Fibroblast of gingiva (primary cell): ENCODE data around the gene CSRNP3.
A peak's percentile ranks its signal among the peaks of the same experiment; 100 is the strongest.

Source experiments
- DNase-seq: peaks from one replicate; pipeline ENCODE4 v3.0.0-alpha.2; 2011; ENCODE audit warnings: low read depth

Gene CSRNP3

DNA sequence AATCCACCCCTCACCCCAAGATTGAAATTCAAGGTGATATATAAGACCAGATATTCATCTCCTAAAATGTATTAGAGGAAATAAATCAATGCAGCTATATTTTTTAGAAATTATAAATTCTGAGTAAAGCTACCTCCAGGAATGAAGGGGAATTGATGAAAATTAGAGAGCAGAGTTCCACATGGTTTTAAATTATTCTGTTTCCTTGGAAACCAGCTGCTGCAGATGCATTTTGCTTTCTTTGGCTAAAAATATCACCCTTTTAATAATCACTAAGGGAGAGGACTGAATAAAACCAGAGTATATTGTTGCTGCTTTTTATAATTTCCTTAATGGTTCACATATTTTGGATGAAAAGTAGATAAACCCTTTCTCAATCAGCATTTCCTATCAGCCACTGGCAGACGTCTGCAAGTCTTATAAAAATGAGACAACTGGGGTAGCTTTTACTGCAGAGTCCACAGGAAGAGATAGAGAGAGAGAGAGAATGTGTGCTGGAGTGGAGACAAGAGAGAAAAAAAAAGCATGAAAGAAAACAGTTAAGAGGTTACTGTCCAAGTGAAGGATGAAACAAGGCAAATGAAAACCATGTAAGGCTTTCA is 2.0 kb downstream of the CSRNP3 start:
- DNase-seq, result no peak

- DNase-seq, result no peak
Measured at GRCh38 chr2:165472922-165473321, 3.4 kb downstream of the CSRNP3 start.

DNA sequence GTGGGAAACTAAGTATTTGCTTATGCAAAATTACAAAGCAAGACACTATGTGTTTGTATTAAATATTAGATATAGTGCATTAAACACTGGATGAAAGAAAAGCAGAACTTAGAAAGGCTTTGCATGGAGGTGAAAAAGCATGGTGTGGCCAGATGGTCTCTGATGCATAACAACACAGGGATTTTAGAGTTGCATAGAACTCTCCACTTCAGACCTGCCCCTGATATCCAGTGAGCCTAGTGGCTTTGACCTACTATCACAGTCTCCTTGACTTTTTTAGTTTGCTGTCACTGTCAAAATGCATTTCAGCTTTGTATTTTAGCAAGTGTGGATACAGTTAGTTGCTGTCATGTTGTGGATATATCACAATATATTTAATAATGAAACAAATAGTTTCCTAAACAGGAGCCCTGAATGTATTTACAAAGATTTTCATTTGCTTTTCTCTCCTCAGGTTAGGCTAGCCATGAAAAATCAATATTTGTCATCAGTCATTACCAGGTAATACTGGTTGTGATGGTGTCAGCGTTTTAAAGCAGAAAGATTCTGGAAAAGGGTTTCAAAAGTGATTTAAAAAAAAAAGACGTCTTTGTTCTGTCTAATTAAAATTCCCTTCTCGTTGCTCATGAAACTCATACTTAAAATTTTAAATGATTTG is 5.2 kb downstream of the CSRNP3 start:
- DNase-seq, result no peak

GRCh38 chr2:165475277-165476004 is 5.9 kb downstream of the CSRNP3 start:
- DNase-seq, result no peak

GRCh38 chr2:165479856-165480255 is 10.4 kb downstream of the CSRNP3 start:
- DNase-seq, result no peak

DNA sequence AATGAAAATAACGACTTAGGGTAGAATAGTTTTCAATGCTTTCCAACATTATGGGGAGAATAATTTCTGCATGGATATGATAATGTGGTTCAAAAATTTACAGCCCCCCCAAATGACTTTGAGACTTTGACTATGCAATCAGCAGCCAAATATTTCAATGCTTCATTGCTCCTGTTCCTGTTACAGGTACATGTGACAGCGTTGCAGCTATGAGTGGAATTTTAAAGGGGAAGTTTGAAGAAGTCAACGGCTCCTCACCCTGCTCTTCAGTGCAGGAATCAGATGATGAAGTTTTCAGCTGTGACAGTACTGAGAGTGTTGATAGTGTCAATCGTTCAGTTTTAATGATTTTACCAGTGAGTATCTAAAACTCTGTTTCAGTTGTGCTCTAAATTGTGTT is 25.1 kb downstream of the CSRNP3 start:
- no peak for DNase-seq

- DNase-seq, result no peak
Measured at GRCh38 chr2:165497659-165498317, 28.3 kb downstream of the CSRNP3 start.

- peak; percentile 91 for DNase-seq
Measured at GRCh38 chr2:165499131-165499530, 29.6 kb downstream of the CSRNP3 start.

- DNase-seq, result no peak
Measured at GRCh38 chr2:165500001-165500400, 30.5 kb downstream of the CSRNP3 start.

DNA sequence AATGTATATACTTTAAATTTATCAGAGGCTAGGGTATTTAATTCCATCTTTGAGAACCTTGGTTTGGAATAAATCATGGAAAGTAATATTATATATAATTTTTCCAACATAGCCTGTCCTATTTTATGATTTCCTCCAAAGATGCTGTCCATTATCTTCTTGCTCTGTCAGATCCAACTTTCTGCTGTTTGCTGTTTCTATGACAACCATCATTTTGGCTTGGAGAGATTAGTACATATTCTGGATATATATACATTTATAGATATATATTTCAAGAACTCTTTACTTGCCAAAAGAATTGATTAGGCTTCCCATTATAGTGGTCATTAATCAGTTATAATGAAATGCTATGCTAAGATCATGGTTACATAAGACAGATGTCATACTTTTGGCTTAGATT is 31.3 kb downstream of the CSRNP3 start:
- DNase-seq, result no peak

DNA sequence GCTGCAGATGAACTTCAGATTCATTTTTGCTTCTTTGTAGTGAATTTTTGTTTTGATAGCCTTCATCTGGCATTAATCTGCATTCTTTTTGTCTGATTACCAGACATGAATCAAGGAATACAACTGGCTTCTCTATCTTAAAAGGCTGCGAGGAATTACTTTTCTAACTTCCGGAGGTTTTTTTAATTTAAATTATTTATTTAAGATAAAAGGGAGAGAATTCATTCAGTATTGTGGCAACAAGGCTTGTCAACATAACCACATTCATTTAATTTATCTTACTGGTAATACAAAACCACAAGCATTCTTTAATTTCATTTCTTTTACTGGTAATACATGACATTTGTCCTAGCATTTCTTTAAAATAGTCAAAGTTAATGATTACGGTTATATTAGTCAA is 36.0 kb downstream of the CSRNP3 start:
- DNase-seq, result peak; percentile 5

DNA sequence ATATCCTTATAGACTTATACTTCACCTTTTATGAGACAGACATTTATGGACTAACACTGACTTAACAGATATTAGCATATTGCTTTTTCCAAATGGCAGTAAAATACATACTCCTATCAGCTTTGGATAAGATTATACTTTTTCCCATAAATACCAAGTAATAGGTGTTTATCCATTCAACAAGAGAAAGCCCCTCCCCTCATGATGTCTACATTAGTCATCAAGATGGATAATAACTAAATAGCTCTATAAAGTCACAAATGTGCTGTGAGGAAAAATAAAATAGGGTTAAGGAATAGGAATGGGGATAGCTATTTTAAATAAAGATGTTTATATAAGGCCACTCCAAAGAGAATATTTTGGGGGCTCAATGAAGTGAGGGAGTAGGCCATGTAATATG is 39.4 kb downstream of the CSRNP3 start:
- no peak for DNase-seq

GRCh38 chr2:165513479-165513878 is 44.0 kb downstream of the CSRNP3 start:
- no peak for DNase-seq

- no peak for DNase-seq
Measured at GRCh38 chr2:165518611-165519010, 49.1 kb downstream of the CSRNP3 start.

DNA sequence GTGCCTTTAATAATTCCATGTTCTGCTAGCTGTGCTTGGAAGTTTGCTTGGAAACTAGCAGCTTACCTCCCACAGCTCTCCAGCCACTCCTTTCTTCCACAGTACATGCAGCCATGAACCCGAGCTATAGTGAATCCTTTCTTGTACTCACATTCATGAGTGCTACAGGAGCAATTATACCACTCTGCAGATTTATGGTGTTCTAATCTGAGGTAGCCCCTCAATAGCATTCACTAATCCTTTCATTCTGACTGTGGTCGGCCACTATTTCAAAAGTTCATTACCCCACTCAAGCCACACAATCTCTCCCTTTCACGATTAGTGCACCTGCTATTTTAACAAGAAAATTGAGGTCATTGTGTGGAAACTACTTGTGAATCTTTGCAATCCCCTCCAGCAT is 53.2 kb downstream of the CSRNP3 start:
- DNase-seq, result no peak

DNA sequence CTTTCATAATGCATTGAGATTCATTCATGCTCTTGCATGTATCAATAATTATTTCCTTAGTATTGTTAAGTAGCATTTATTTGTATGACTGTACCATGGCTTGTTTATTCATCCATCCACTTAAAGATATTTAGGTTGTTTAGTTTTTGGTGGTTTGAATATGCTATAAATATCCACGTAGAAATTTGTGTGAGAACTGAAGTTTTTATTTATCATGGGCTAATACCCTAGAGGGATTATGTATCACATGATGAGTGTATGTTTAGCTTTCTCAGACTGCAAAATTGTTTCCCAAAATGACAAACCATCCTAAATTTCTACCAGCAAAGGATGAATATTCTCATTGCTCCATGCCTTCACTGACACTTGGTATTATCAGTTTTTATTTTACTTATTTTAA is 55.2 kb downstream of the CSRNP3 start:
- peak; percentile 7 for DNase-seq

GRCh38 chr2:165528691-165529090 is 59.2 kb downstream of the CSRNP3 start:
- DNase-seq, result no peak

DNA sequence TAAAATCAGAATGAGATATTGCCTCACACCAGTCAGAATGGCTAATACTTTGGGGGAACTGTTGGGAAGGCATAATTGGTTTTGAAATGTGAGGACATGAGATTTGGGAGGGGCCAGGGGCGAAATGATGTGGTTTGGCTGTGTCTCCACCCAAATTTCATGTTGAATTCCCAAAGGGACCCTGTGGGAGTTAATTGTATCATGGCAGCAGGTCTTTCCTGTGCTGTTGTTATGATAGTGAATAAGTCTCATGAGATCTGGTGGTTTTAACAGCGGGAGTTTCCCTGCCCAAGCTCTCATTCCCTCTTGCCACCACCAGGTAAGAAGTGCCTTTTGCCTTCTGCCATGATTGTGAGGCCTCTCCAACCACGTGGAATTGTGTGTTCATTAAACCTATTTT is 59.6 kb downstream of the CSRNP3 start:
- DNase-seq, result peak; percentile 78

DNA sequence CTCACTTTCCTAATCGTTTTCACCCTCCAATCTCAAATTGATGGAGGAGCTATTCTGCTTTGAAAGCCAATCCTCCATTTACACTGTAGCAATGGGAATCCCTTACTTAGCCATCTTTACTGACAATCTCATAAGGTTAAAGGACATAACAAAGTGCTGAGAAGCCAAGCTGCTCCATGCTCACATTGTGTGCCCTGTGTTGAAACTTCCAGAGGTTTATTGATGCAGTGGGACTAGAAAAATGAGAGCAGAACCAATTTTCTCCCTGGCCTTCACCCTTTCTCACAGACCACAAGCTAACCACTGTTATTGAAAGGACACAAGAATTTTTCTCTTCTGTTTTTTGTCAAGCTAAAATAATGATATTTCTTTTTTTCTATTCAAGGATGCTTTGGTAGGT is 63.8 kb downstream of the CSRNP3 start:
- no peak for DNase-seq

- no peak for DNase-seq
Measured at GRCh38 chr2:165535471-165535870, 66.0 kb downstream of the CSRNP3 start.

GRCh38 chr2:165536851-165537499 is 67.5 kb downstream of the CSRNP3 start:
- no peak for DNase-seq

DNA sequence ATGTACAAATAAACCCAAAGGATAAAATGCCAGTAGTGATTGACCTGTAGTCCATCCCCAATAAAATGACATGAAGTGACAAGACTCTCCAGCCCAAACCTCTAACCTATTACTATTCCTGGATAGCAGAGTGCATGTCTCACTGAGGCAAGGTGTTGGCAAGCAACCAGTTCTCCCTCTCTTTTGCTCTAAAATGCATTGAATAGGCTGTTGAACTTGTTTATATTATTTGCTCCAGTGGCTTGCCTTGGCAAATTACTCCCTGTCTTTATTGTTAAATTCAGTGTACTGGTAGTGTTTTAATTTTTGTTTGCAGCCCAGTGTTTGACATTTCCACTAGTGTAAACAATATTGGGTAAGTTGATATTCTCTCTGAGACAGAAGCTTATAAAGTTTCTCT is 70.5 kb downstream of the CSRNP3 start:
- DNase-seq, result peak; percentile 11
